H1 (cell line): ENCODE data around the gene CAMTA1. TPM values are rescaled to one million over a fixed set of nuclear protein-coding genes. Genes with fewer than 3 reads are reported as not detected.
A peak's percentile ranks its signal among the peaks of the same experiment; 100 is the strongest.

ENCODE experiments used
- CTCF ChIP-seq, 3 experiments: IDR thresholded peaks; 1 replicate in 2 of 3; 2 replicates in 1 of 3; pipeline versions ENCODE4 v1.5.1 to v1.6.1; 2011; ENCODE audit warnings: low read length in 3 of 3, mild to moderate bottlenecking in 3 of 3, inconsistent platforms in 2 of 3, low read depth in 1 of 3, moderate library complexity in 1 of 3; ENCODE audit not compliant: insufficient read depth in 1 of 3; ENCODE audit errors: control extremely low read depth in 1 of 3
- GABPA ChIP-seq: IDR thresholded peaks from 2 replicates; pipeline ENCODE4 v1.6.1; 2011; ENCODE audit warnings: mild to moderate bottlenecking, low read length, moderate library complexity, borderline replicate concordance; ENCODE audit not compliant: insufficient read depth
- HDAC2 ChIP-seq, 2 experiments: fragments of 300-600 bp in 1 of 2; sonication (generic) in 1 of 2; IDR thresholded peaks; 2 replicates each; pipeline ENCODE4 v1.6.1; 2011 to 2012; ENCODE audit warnings: low read depth in 2 of 2, low read length in 2 of 2, mild to moderate bottlenecking in 2 of 2, moderate library complexity in 2 of 2, borderline replicate concordance in 1 of 2, inconsistent platforms in 1 of 2
- SIX5 ChIP-seq: IDR thresholded peaks from 2 replicates; pipeline ENCODE4 v1.6.1; 2011; ENCODE audit warnings: mild to moderate bottlenecking, low read depth, low read length
- TAF1 ChIP-seq: IDR thresholded peaks from 2 replicates; pipeline ENCODE4 v1.6.1; 2011; ENCODE audit warnings: mild to moderate bottlenecking, low read depth, low read length
- TEAD4 ChIP-seq: IDR thresholded peaks from 2 replicates; pipeline ENCODE4 v1.6.1; 2012; ENCODE audit warnings: low read depth, low read length, inconsistent platforms, mixed read lengths
- ZNF274 ChIP-seq: IDR thresholded peaks from 2 replicates; pipeline ENCODE4 v1.7.0; 2012; ENCODE audit warnings: low read length, borderline replicate concordance; ENCODE audit errors: extremely low read depth
- polyA plus RNA-seq, 7 experiments: library from polyadenylated mRNA; depleted of rRNA in 3 of 7; stranded (reverse) in 5 of 7; unstranded in 2 of 7; fragments of >200 nt in 5 of 7; fragments of 200-250 nt in 2 of 7; gene quantifications; 1 replicate in 5 of 7; 2 replicates in 1 of 7; 4 replicates in 1 of 7; pipeline versions ENCODE4 v1.2.1 to v1.2.3, GENCODE V29; 2011 to 2013; ENCODE audit warnings: missing spikeins in 2 of 7, mixed read lengths in 2 of 7
- total RNA-seq: library from RNA; stranded (reverse); fragmentation: NEBNext Ultra II Directional; extraction: Animal tissue kit (Norgen Biotek cat#: 25700); gene quantifications from 2 replicates; pipeline ENCODE4 v1.2.1, GENCODE V29; 2021

CAMTA1 gene
- total and polyA plus RNA-seq, 2 of the 8 experiments (the other 6 are each of a cell fraction or from before 2014, with no cell fraction given) = 65.0 to 119 TPM

GRCh38 chr1:7752512-7753417 lies 967.5 kb downstream of the CAMTA1 start (continued):
- TF ChIP-seq CTCF (IDR thresholded peaks at IDR 0.05; ENCODE audit: control extremely low read depth in 1 of 3, insufficient read depth in 1 of 3, low read depth in 1 of 3, low read length in 3 of 3) = peak in 2 of 3 experiments; percentile 75; a peak in 3 of 4 replicates
- TF ChIP-seq TAF1 = no peak
- no peak for TF ChIP-seq HDAC2 (IDR thresholded peaks at IDR 0.05; ENCODE audit: borderline replicate concordance in 1 of 2, low read depth in 2 of 2, low read length in 2 of 2)
- TF ChIP-seq ZNF274 = no peak
- TF ChIP-seq SIX5 = no peak
- no peak for TF ChIP-seq GABPA
- TF ChIP-seq TEAD4 = peak; percentile 13; the same call in 1 of the 2 replicates
- TF ChIP-seq, all 59 proteins: peak for 6
